ENCODE results near the gene KRT80.

DNA sequence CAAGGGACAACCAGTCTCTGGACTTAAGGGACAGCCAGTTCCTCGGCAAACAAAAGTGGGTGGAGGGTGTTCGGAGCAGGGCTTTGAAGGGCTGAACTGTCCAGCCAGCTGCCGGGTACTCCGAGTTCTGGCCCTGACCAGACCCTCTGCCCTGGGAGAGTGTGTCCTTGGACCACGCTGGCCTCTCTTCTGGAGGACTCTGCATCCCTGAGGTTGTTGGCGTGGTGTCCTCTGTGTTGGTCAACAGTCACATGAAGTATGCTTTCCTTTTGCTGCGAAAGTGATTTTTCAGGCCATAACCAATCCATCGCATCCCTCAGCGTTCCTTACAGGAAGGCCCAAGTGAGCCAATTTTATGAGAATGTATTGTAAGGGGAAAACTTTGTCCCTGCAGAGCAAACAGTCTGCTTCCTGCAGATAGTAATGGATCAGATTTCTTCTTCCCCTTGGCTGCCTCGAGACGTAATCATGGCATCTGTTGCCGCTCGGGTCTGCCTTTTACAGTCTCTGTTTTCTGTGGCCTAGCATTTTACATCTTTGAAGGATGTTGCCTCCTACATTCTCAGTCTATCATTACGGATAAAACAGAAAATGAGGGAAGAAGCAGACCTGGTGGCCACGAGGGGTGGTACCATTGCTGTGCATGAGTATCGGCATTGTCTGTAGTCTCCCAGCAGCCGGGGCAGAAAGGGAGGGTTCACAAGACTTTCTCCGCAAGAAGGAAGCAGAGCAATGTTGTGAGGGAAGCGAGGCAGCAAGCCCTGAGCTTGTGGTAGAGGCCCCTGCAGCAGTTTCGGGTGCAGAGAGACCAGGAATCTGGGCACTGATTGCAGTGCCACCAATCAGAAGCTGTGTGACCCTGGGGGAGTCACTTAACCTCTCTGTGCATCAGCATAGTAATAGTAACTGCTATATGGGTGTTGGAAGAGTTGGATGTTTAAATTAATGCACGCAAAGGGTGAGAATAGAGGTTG lies 64.9 kb downstream of the KRT80 start:
- TF ChIP-seq CTCF (conservative IDR thresholded peaks at IDR 0.05; ENCODE audit: low read depth in 2 of 2) (no peak), EZH2 (IDR thresholded peaks at IDR 0.05; ENCODE audit: low read depth, unreplicated experiment) (no peak), POLR2AphosphoS5 (IDR thresholded peaks at IDR 0.05; ENCODE audit: low read depth) (no peak), NANOG (IDR thresholded peaks at IDR 0.05; ENCODE audit: borderline replicate concordance) (no peak), EZH2phosphoT487 (IDR thresholded peaks at IDR 0.05; ENCODE audit: unreplicated experiment) (no peak), CREB1 (CRISPR knock-in tag; IDR thresholded peaks at IDR 0.05; ENCODE audit: low read depth) (no peak), STAT1 (IDR thresholded peaks at IDR 0.05; ENCODE audit: unreplicated experiment) (no peak), ETS1 (IDR thresholded peaks at IDR 0.05) (no peak), ZNF114 (CRISPR knock-in tag; IDR thresholded peaks at IDR 0.05) (no peak), JUNB (IDR thresholded peaks at IDR 0.05; ENCODE audit: unreplicated experiment) (no peak), ZNF331 (CRISPR knock-in tag; IDR thresholded peaks at IDR 0.05; ENCODE audit: low read depth) (no peak)
- TF ChIP-seq, protein P1, sequence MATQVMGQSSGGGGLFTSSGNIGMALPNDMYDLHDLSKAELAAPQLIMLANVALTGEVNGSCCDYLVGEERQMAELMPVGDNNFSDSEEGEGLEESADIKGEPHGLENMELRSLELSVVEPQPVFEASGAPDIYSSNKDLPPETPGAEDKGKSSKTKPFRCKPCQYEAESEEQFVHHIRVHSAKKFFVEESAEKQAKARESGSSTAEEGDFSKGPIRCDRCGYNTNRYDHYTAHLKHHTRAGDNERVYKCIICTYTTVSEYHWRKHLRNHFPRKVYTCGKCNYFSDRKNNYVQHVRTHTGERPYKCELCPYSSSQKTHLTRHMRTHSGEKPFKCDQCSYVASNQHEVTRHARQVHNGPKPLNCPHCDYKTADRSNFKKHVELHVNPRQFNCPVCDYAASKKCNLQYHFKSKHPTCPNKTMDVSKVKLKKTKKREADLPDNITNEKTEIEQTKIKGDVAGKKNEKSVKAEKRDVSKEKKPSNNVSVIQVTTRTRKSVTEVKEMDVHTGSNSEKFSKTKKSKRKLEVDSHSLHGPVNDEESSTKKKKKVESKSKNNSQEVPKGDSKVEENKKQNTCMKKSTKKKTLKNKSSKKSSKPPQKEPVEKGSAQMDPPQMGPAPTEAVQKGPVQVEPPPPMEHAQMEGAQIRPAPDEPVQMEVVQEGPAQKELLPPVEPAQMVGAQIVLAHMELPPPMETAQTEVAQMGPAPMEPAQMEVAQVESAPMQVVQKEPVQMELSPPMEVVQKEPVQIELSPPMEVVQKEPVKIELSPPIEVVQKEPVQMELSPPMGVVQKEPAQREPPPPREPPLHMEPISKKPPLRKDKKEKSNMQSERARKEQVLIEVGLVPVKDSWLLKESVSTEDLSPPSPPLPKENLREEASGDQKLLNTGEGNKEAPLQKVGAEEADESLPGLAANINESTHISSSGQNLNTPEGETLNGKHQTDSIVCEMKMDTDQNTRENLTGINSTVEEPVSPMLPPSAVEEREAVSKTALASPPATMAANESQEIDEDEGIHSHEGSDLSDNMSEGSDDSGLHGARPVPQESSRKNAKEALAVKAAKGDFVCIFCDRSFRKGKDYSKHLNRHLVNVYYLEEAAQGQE (IDR thresholded peaks at IDR 0.05; ENCODE audit: unreplicated experiment), result no peak
- TF ChIP-seq, protein P2, sequence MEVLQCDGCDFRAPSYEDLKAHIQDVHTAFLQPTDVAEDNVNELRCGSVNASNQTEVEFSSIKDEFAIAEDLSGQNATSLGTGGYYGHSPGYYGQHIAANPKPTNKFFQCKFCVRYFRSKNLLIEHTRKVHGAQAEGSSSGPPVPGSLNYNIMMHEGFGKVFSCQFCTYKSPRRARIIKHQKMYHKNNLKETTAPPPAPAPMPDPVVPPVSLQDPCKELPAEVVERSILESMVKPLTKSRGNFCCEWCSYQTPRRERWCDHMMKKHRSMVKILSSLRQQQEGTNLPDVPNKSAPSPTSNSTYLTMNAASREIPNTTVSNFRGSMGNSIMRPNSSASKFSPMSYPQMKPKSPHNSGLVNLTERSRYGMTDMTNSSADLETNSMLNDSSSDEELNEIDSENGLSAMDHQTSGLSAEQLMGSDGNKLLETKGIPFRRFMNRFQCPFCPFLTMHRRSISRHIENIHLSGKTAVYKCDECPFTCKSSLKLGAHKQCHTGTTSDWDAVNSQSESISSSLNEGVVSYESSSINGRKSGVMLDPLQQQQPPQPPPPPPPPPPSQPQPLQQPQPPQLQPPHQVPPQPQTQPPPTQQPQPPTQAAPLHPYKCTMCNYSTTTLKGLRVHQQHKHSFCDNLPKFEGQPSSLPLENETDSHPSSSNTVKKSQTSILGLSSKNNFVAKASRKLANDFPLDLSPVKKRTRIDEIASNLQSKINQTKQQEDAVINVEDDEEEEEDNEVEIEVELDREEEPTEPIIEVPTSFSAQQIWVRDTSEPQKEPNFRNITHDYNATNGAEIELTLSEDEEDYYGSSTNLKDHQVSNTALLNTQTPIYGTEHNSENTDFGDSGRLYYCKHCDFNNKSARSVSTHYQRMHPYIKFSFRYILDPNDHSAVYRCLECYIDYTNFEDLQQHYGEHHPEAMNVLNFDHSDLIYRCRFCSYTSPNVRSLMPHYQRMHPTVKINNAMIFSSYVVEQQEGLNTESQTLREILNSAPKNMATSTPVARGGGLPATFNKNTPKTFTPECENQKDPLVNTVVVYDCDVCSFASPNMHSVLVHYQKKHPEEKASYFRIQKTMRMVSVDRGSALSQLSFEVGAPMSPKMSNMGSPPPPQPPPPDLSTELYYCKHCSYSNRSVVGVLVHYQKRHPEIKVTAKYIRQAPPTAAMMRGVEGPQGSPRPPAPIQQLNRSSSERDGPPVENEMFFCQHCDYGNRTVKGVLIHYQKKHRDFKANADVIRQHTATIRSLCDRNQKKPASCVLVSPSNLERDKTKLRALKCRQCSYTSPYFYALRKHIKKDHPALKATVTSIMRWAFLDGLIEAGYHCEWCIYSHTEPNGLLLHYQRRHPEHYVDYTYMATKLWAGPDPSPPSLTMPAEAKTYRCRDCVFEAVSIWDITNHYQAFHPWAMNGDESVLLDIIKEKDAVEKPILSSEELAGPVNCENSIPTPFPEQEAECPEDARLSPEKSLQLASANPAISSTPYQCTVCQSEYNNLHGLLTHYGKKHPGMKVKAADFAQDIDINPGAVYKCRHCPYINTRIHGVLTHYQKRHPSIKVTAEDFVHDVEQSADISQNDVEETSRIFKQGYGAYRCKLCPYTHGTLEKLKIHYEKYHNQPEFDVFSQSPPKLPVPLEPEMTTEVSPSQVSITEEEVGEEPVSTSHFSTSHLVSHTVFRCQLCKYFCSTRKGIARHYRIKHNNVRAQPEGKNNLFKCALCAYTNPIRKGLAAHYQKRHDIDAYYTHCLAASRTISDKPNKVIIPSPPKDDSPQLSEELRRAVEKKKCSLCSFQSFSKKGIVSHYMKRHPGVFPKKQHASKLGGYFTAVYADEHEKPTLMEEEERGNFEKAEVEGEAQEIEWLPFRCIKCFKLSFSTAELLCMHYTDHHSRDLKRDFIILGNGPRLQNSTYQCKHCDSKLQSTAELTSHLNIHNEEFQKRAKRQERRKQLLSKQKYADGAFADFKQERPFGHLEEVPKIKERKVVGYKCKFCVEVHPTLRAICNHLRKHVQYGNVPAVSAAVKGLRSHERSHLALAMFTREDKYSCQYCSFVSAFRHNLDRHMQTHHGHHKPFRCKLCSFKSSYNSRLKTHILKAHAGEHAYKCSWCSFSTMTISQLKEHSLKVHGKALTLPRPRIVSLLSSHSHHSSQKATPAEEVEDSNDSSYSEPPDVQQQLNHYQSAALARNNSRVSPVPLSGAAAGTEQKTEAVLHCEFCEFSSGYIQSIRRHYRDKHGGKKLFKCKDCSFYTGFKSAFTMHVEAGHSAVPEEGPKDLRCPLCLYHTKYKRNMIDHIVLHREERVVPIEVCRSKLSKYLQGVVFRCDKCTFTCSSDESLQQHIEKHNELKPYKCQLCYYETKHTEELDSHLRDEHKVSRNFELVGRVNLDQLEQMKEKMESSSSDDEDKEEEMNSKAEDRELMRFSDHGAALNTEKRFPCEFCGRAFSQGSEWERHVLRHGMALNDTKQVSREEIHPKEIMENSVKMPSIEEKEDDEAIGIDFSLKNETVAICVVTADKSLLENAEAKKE (CRISPR knock-in tag; IDR thresholded peaks at IDR 0.05), result no peak

Data from GM23338 (cell line).